Measurements from ENCODE around the gene ATIC.

GRCh38 chr2:215374002-215374401 lies 62.1 kb downstream of the ATIC start:
- TF ChIP-seq CTCF (IDR thresholded peaks at IDR 0.05) (no peak), POLR2AphosphoS5 (IDR thresholded peaks at IDR 0.05) (no peak)

Data from gastroesophageal sphincter (tissue), 3 donors.